Adrenal gland (tissue), 5 donors: ENCODE data around the gene SLC5A7.

ENCODE experiments used
- POLR2A ChIP-seq, 2 donors: fragments of 450-650 bp; IDR thresholded peaks; one replicate each; pipeline ENCODE4 v1.6.1; 2017; ENCODE audit warnings: antibody characterized with exemption in 2 of 2, mild to moderate bottlenecking in 2 of 2, moderate library complexity in 1 of 2
- TF ChIP-seq, protein P1 (sequence below), 6 experiments: fragments of 450-650 bp in 4 of 6; fragments of 200-600 bp in 2 of 6; sonication (generic) in 1 of 6; IDR thresholded peaks; 1 replicate in 5 of 6; 2 replicates in 1 of 6; pipeline versions ENCODE4 v1.5.1 to v1.8.0; 2016 to 2021; ENCODE audit warnings: antibody characterized with exemption in 6 of 6, mild to moderate bottlenecking in 2 of 6, moderate library complexity in 1 of 6
- donor health status: DM: no; HTN: no; CAD: no.

- TF ChIP-seq, protein P1, sequence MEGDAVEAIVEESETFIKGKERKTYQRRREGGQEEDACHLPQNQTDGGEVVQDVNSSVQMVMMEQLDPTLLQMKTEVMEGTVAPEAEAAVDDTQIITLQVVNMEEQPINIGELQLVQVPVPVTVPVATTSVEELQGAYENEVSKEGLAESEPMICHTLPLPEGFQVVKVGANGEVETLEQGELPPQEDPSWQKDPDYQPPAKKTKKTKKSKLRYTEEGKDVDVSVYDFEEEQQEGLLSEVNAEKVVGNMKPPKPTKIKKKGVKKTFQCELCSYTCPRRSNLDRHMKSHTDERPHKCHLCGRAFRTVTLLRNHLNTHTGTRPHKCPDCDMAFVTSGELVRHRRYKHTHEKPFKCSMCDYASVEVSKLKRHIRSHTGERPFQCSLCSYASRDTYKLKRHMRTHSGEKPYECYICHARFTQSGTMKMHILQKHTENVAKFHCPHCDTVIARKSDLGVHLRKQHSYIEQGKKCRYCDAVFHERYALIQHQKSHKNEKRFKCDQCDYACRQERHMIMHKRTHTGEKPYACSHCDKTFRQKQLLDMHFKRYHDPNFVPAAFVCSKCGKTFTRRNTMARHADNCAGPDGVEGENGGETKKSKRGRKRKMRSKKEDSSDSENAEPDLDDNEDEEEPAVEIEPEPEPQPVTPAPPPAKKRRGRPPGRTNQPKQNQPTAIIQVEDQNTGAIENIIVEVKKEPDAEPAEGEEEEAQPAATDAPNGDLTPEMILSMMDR (IDR thresholded peaks at IDR 0.05), result no peak
- no peak for TF ChIP-seq POLR2A (IDR thresholded peaks at IDR 0.05)
Observed at GRCh38 chr2:107986278-107987217, at the start of gene SLC5A7.
